Chondrocyte (in vitro differentiated cells): ENCODE measurements around the gene PLA2G3. TPM values are rescaled to one million over a fixed set of nuclear protein-coding genes. Genes with fewer than 3 reads are reported as not detected.

Experiments used
- DNase-seq: peaks from one replicate; pipeline ENCODE4 v3.0.0; 2021; ENCODE audit warnings: mixed read lengths, low spot score
- H3K27ac Mint-ChIP-seq: one replicate; pipeline ENCODE4 v1.8.0; 2021; ENCODE audit warnings: mild to moderate bottlenecking, moderate library complexity, mixed read lengths; ENCODE audit not compliant: unreplicated experiment
- H3K27me3 Mint-ChIP-seq: 2 replicates; pipeline ENCODE4 v1.8.0; 2021; ENCODE audit warnings: low read depth, mixed read lengths
- H3K36me3 Mint-ChIP-seq: 2 replicates; pipeline ENCODE4 v1.8.0; 2021; ENCODE audit warnings: low read depth, mixed read lengths
- H3K4me1 Mint-ChIP-seq: 2 replicates; pipeline ENCODE4 v1.8.0; 2021; ENCODE audit warnings: low read depth, mild to moderate bottlenecking, mixed read lengths
- H3K4me3 Mint-ChIP-seq: one replicate; pipeline ENCODE4 v1.8.0; 2021; ENCODE audit warnings: mild to moderate bottlenecking, moderate library complexity, mixed read lengths; ENCODE audit not compliant: unreplicated experiment
- H3K9me3 Mint-ChIP-seq: 2 replicates; pipeline ENCODE4 v1.8.0; 2021; ENCODE audit warnings: low read depth, mixed read lengths
- CTCF ChIP-seq: fragments of 200-600 bp; sonication (generic); IDR thresholded peaks from 2 replicates; pipeline ENCODE4 v1.5.0; 2021; ENCODE audit warnings: antibody characterized with exemption, mild to moderate bottlenecking, moderate library complexity
- total RNA-seq: library from RNA; stranded (reverse); gene quantifications from 3 replicates; pipeline ENCODE4 v1.2.1, GENCODE V29; 2021

PLA2G3 gene
- total RNA-seq, 1 donor from 2014 or later = 0.07 TPM

GRCh38 chr22:31122532-31123291, 17.6 kb downstream of the PLA2G3 start, which contains the start of gene INPP5J:
INPP5J (plus strand) TSS chr22:31122966; CDS start chr22:31123015, 49 bp downstream.
- TF ChIP-seq CTCF = no peak
- Mint-ChIP-seq H3K4me3 (peak within 1 kb of the TSS; percentile 76), H3K27me3 (no peaks in the 10 kb centered on the region), H3K4me1 (peaks cover 14% of the 10 kb centered on the region), H3K36me3 (no peaks in the 10 kb centered on the region), H3K27ac (no peak within 1 kb of the TSS), H3K9me3 (no peaks in the 10 kb centered on the region)
- peak; percentile 63 for DNase-seq

- Mint-ChIP-seq H3K4me1 (peaks cover 14% of the 10 kb centered on the region), H3K27me3 (no peaks in the 10 kb centered on the region), H3K4me3 (peak overlapping the region; percentile 37), H3K36me3 (no peaks in the 10 kb centered on the region), H3K9me3 (no peaks in the 10 kb centered on the region), H3K27ac (no peak overlapping the region)
- no peak for DNase-seq
- TF ChIP-seq CTCF = no peak
Measured at GRCh38 chr22:31122196-31122531, 18.1 kb downstream of the PLA2G3 start.

- Mint-ChIP-seq H3K27me3 (no peaks in the 10 kb centered on the region), H3K27ac (no peak overlapping the region), H3K9me3 (no peaks in the 10 kb centered on the region), H3K36me3 (no peaks in the 10 kb centered on the region), H3K4me3 (no peak overlapping the region), H3K4me1 (peaks cover 14% of the 10 kb centered on the region)
- TF ChIP-seq CTCF = no peak
- no peak for DNase-seq
Measured at GRCh38 chr22:31121403-31121802, 18.9 kb downstream of the PLA2G3 start.

- no peaks in the 10 kb centered on the region for H3K36me3 Mint-ChIP-seq
- no peak overlapping the region for H3K4me3 Mint-ChIP-seq
- no peak for DNase-seq
- H3K4me1 Mint-ChIP-seq = peaks cover 14% of the 10 kb centered on the region
- H3K27ac Mint-ChIP-seq = no peak overlapping the region
- no peak for TF ChIP-seq CTCF
- no peaks in the 10 kb centered on the region for H3K27me3 Mint-ChIP-seq
- no peaks in the 10 kb centered on the region for H3K9me3 Mint-ChIP-seq
Measured at GRCh38 chr22:31120642-31121041, 19.7 kb downstream of the PLA2G3 start.

- no peaks in the 10 kb centered on the region for H3K27me3 Mint-ChIP-seq
- no peaks in the 10 kb centered on the region for H3K36me3 Mint-ChIP-seq
- H3K4me3 Mint-ChIP-seq = no peak overlapping the region
- DNase-seq = no peak
- TF ChIP-seq CTCF = no peak
- peaks cover 14% of the 10 kb centered on the region for H3K4me1 Mint-ChIP-seq
- H3K9me3 Mint-ChIP-seq = no peaks in the 10 kb centered on the region
- no peak overlapping the region for H3K27ac Mint-ChIP-seq
Measured at GRCh38 chr22:31120230-31120629, 20.1 kb downstream of the PLA2G3 start.
